ENCODE measurements around the gene IRGQ.

GRCh38 chr19:43594710-43595604 lies 977 bp downstream of the IRGQ start:
- TF ChIP-seq CTCF (IDR thresholded peaks at IDR 0.05; ENCODE audit: poor library complexity): peak; percentile 83
- no peak for TF ChIP-seq EZH2phosphoT487 (IDR thresholded peaks at IDR 0.05; ENCODE audit: low read depth, severe bottlenecking, unreplicated experiment)
- TF ChIP-seq EZH2 (IDR thresholded peaks at IDR 0.05; ENCODE audit: borderline replicate concordance): no peak
